AG09309 (cell line): ENCODE data around the gene PRTFDC1.

ENCODE experiments used
- DNase-seq: peaks from one replicate; pipeline ENCODE4 v3.0.0-alpha.2; 2010; ENCODE audit warnings: low read depth
- H3K4me3 ChIP-seq: 2 replicates; pipeline ENCODE4 v1.5.1; 2011; ENCODE audit warnings: mild to moderate bottlenecking, low read depth, low read length, moderate library complexity; ENCODE audit not compliant: control insufficient read depth
- TF ChIP-seq, protein P1 (sequence below): IDR thresholded peaks from 2 replicates; pipeline ENCODE4 v1.5.1; 2011; ENCODE audit warnings: mild to moderate bottlenecking, low read depth, low read length, inconsistent platforms; ENCODE audit not compliant: insufficient read depth, control insufficient read depth; ENCODE audit errors: missing control alignments

Gene PRTFDC1

DNA sequence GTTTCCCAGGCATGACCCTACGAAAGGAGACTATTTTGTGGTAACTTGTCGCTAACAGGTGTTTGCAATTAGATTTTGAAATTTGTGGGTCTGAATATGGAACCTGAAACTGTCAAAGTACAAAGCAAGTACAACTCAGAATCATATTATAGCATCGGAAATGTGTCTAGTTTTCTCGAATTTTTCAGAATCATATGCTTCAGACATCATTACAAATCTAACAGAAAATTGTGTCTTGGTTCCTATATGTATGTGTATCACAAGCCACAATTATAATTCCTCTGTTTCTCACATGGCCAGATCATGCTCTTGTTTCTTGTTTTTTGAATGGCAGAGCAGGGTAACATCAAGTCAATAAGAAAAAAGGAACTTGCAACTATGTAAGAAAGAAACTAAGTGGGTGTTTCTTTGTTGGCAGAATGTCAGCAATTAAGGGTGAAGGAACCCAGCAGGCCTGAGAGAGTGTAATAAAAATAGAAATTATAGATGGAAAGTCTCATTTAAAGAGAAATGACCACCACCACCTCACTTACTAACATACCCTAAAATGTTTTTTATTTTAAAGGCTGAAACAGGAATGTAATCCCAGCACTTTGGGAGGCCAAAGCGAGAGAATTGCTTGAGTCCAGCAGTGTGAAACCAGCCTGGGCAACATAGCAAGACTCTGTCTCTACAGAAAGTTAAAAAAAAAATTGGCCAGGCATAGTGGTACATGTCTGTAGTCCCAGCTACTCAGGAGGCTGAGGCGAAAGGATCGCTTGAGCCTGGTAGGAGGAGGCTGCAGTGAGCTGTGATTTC lies 51.3 kb downstream of the PRTFDC1 start:
- TF ChIP-seq, protein P1, sequence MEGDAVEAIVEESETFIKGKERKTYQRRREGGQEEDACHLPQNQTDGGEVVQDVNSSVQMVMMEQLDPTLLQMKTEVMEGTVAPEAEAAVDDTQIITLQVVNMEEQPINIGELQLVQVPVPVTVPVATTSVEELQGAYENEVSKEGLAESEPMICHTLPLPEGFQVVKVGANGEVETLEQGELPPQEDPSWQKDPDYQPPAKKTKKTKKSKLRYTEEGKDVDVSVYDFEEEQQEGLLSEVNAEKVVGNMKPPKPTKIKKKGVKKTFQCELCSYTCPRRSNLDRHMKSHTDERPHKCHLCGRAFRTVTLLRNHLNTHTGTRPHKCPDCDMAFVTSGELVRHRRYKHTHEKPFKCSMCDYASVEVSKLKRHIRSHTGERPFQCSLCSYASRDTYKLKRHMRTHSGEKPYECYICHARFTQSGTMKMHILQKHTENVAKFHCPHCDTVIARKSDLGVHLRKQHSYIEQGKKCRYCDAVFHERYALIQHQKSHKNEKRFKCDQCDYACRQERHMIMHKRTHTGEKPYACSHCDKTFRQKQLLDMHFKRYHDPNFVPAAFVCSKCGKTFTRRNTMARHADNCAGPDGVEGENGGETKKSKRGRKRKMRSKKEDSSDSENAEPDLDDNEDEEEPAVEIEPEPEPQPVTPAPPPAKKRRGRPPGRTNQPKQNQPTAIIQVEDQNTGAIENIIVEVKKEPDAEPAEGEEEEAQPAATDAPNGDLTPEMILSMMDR: no peak
- no peak for DNase-seq
- H3K4me3 ChIP-seq: no peak overlapping the region

DNA sequence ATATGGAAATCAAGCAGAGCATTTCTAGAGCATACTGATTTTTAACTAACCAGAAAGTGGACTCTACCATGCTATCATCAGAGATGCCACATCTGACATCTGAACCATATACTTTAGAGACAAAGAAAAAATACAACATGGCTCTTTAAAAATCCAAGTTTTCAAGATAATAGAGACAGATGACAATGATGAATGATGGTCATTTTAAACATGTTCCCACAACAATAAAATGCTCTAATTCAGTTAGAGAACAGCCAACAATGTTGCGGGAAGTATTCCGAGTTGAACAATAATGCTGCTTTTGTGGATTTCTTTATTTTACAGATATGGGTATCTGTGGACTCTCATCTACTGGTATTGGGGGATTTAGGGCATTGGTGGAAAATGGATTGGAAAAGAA lies 52.8 kb downstream of the PRTFDC1 start:
- TF ChIP-seq, protein P1: no peak
- DNase-seq: no peak
- no peak overlapping the region for H3K4me3 ChIP-seq

DNA sequence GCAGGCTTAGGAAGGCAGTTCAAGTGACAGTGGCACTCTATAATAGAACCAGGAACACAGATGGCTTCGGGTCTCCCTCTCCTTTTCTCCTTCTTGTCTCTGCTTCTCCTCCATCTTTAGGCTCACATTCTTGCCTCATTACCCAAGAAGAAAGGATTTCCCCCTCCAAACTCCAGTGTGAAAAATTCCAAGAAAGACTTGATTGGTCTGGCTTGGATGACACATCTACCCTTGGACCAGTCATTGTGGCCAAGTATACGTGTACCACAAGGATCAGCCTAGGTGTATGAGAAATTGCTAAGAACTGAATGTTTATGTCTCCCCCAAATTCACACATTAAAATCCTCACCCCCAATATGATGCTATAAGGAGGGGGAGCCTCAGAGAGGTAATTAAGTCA lies 53.9 kb downstream of the PRTFDC1 start:
- TF ChIP-seq, protein P1: no peak
- no peak overlapping the region for H3K4me3 ChIP-seq
- DNase-seq: no peak

DNA sequence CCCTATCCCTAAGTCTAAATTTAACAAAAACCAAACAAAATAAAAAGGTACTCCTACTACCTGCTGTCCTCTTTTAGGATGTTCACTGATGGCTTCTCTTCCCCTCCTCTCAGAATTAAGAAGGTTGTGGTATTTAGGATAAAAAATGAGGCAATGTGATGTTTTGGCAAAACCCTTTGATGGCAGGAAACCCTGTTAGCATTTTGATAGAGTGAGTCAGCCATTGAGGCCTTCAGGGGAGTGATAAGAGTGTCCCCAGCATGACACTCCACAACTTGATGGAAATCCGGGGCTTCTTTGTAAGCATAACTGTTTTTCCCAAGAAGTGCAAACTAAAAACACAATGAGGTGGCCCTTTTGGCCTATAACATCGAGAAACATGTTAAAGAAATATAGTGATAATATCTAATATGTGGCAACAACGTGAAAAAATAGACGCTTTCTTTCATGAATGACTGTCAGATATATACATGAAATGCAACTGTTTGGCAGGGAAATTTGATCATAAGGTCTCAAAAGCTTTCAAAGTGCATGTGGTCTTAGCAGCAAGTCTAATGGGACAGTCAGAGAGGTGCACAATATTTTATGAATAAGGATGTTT lies 55.0 kb downstream of the PRTFDC1 start:
- TF ChIP-seq, protein P1: no peak
- no peak for DNase-seq
- no peak overlapping the region for H3K4me3 ChIP-seq

DNA sequence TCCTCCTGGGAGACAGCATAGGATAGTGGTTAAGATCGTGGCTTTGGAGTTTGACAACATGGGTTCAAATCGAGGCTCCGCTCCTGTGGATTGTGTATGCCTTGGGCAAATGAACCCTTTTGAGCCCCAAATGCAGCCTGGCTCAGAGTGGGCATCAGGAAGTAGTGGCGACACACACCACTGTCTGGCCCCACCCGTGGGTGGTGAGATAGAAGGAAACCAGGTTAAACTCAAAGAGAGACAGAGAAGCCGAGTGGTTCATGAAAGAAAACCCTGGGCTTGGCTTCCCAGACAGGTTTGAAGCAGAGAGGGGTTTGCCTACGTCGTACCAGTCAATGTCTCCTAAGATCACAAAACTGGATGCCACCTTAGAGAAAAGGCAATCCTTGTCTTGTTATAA lies 57.7 kb downstream of the PRTFDC1 start:
- no peak for DNase-seq

DNA sequence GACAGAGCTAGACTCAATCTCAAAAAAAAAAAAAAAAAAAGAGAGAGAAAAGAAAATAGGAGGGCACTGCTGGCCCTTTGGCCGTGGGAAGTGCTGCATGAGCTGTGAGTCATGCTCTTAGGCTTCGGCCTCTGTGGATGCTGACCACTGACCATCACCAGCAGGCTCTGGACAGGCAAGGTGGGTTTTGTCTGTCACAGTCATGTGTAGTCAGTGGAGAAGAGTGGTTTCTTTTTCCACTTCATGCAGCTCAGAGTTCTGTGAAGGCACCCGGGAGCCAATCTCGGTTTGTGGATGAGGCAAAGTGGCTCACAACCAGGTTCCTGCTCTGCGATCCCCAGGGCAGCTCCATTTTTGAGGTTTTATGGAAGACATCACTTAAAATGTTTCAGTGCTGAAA lies 58.1 kb downstream of the PRTFDC1 start:
- DNase-seq: peak; percentile 59
- TF ChIP-seq, protein P1: no peak
- H3K4me3 ChIP-seq: no peak overlapping the region

More for the DNA sequence above, 57.7 kb downstream of the PRTFDC1 start:
- no peak overlapping the region for H3K4me3 ChIP-seq
- TF ChIP-seq, protein P1: no peak
